Activated naive CD4-positive, alpha-beta T cell treated with anti-CD3 and anti-CD28 coated beads, Interleukin-2, amount 50 U/mL, for 72 hours (primary cell): Measurements from ENCODE around the gene CIAO2B. TPM values are rescaled to one million over a fixed set of nuclear protein-coding genes. Genes with fewer than 3 reads are reported as not detected.
"Not testable (repeated sequence)": the region's sequence is repeated elsewhere in the genome, so short reads cannot be mapped to it uniquely, and the experiment has no call there.

Experiments used
- ATAC-seq, 2 donors: fragments of 150-1000 bp; cut with Tn5 transposase; 2 replicates each; pipeline ENCODE4 v1.10.0; 2021; ENCODE audit warnings: mild to moderate bottlenecking in 2 of 2, moderate library complexity in 2 of 2
- DNase-seq, 2 donors: peaks; one replicate each; pipeline ENCODE4 v3.0.0; 2021 to 2022; ENCODE audit warnings: low spot score in 2 of 2
- H3K27ac Mint-ChIP-seq, 2 donors: one replicate each; pipeline ENCODE4 v1.8.0; 2022; ENCODE audit warnings: mild to moderate bottlenecking in 2 of 2, mixed read lengths in 2 of 2
- H3K36me3 Mint-ChIP-seq, 2 donors: one replicate each; pipeline ENCODE4 v1.8.0; 2022; ENCODE audit warnings: mixed read lengths in 2 of 2
- H3K9me3 Mint-ChIP-seq, 2 donors: one replicate each; pipeline ENCODE4 v1.8.0; 2022; ENCODE audit warnings: mixed read lengths in 2 of 2
- total RNA-seq, 2 donors: library from RNA; stranded (reverse); gene quantifications; one replicate each; pipeline ENCODE4 v1.2.3, GENCODE V29; 2022

CIAO2B gene
- 100 to 1,000 TPM; 169 to 196 TPM for total RNA-seq

GRCh38 chr16:66934138-66934838 is at the start of gene CIAO2B:
CIAO2B (minus strand) TSS chr16:66934402; CDS start chr16:66934364, 38 bp downstream.
- peak; percentile 86 to 89 for ATAC-seq
- Mint-ChIP-seq H3K36me3 (peaks cover 28 to 31% of the 10 kb centered on the region in 2 donors), H3K9me3 (no peaks in the 10 kb centered on the region)

GRCh38 chr16:66983033-66983432 is 48.8 kb upstream of the CIAO2B start:
- Mint-ChIP-seq H3K9me3 (peaks cover 0 to 4% of the 10 kb centered on the region in 2 donors), H3K27ac (peak overlapping the region; percentile 99), H3K36me3 (peaks cover 0 to 7% of the 10 kb centered on the region in 2 donors)
- DNase-seq (no peak), ATAC-seq (no peak)

More at GRCh38 chr16:66934138-66934838, at the start of gene CIAO2B:
- DNase-seq = peak; percentile 91 to 92
- H3K27ac Mint-ChIP-seq = peak within 1 kb of the TSS; percentile 92 to 99

GRCh38 chr16:66979011-66979717 is 45.0 kb upstream of the CIAO2B start:
- no peak overlapping the region for H3K27ac Mint-ChIP-seq
- no peaks in the 10 kb centered on the region for H3K9me3 Mint-ChIP-seq
- DNase-seq (no peak), ATAC-seq (no peak)
- H3K36me3 Mint-ChIP-seq = no peaks in the 10 kb centered on the region

GRCh38 chr16:66977341-66978113 is 43.3 kb upstream of the CIAO2B start:
- no peaks in the 10 kb centered on the region for H3K9me3 Mint-ChIP-seq
- ATAC-seq (peak; percentile 98), DNase-seq (peak; percentile 89 to 95)
- no peaks in the 10 kb centered on the region for H3K36me3 Mint-ChIP-seq
- H3K27ac Mint-ChIP-seq = peak overlapping the region; percentile 68 to 69

GRCh38 chr16:66976746-66977145 is 42.5 kb upstream of the CIAO2B start:
- no peak overlapping the region for H3K27ac Mint-ChIP-seq
- DNase-seq (no peak), ATAC-seq (no peak)
- no peaks in the 10 kb centered on the region for H3K36me3 Mint-ChIP-seq
- H3K9me3 Mint-ChIP-seq = no peaks in the 10 kb centered on the region

GRCh38 chr16:66975302-66975893 is 41.2 kb upstream of the CIAO2B start:
- DNase-seq = no peak
- ATAC-seq = no peak
- Mint-ChIP-seq H3K9me3 (no peaks in the 10 kb centered on the region), H3K27ac (peak overlapping the region; percentile 4 to 50), H3K36me3 (no peaks in the 10 kb centered on the region)

GRCh38 chr16:66974932-66975246 is 40.7 kb upstream of the CIAO2B start:
- peak in 1 of 2 donors; percentile 59 for DNase-seq
- H3K27ac Mint-ChIP-seq = peak overlapping the region in 1 of 2 donors; percentile 4
- not testable (repeated sequence) for H3K9me3 Mint-ChIP-seq, H3K36me3 Mint-ChIP-seq, ATAC-seq

GRCh38 chr16:66974156-66974931 is 40.1 kb upstream of the CIAO2B start:
- H3K27ac Mint-ChIP-seq = peak overlapping the region in 1 of 2 donors; percentile 4
- not testable (repeated sequence) for H3K36me3 Mint-ChIP-seq, ATAC-seq, DNase-seq, H3K9me3 Mint-ChIP-seq

GRCh38 chr16:66973716-66974115 is 39.5 kb upstream of the CIAO2B start:
- Mint-ChIP-seq H3K27ac (no peak overlapping the region), H3K9me3 (no peaks in the 10 kb centered on the region), H3K36me3 (no peaks in the 10 kb centered on the region)
- DNase-seq (no peak), ATAC-seq (no peak)

- Mint-ChIP-seq H3K36me3 (no peaks in the 10 kb centered on the region), H3K9me3 (no peaks in the 10 kb centered on the region), H3K27ac (no peak overlapping the region)
- ATAC-seq (no peak), DNase-seq (no peak)
Observed at GRCh38 chr16:66972983-66973382, 38.8 kb upstream of the CIAO2B start.

- DNase-seq (no peak), ATAC-seq (peak; percentile 70 to 90)
- no peaks in the 10 kb centered on the region for H3K9me3 Mint-ChIP-seq
- H3K27ac Mint-ChIP-seq = peak overlapping the region in 1 of 2 donors; percentile 58
- no peaks in the 10 kb centered on the region for H3K36me3 Mint-ChIP-seq
Observed at GRCh38 chr16:66970775-66971720, 36.8 kb upstream of the CIAO2B start.

GRCh38 chr16:66968847-66969246 is 34.6 kb upstream of the CIAO2B start:
- Mint-ChIP-seq H3K9me3 (no peaks in the 10 kb centered on the region), H3K36me3 (no peaks in the 10 kb centered on the region), H3K27ac (no peak overlapping the region)
- ATAC-seq (no peak), DNase-seq (no peak)

- Mint-ChIP-seq H3K27ac (no peak overlapping the region), H3K36me3 (no peaks in the 10 kb centered on the region), H3K9me3 (no peaks in the 10 kb centered on the region)
- DNase-seq (no peak), ATAC-seq (no peak)
Observed at GRCh38 chr16:66964049-66964448, 29.8 kb upstream of the CIAO2B start.

GRCh38 chr16:66961914-66962313 is 27.7 kb upstream of the CIAO2B start:
- no peak for DNase-seq

GRCh38 chr16:66961065-66961744 is 27.0 kb upstream of the CIAO2B start, which contains the start of gene CES3:
CES3 (plus strand) TSS chr16:66961266; CDS start chr16:66961308, 42 bp downstream.
- Mint-ChIP-seq H3K27ac (peak within 1 kb of the TSS; percentile 61 to 67), H3K36me3 (no peaks in the 10 kb centered on the region), H3K9me3 (no peaks in the 10 kb centered on the region)
- ATAC-seq (peak; percentile 84 to 91), DNase-seq (peak in 1 of 2 donors; percentile 75)

More at GRCh38 chr16:66961914-66962313, 27.7 kb upstream of the CIAO2B start:
- H3K27ac Mint-ChIP-seq = peak overlapping the region; percentile 12 to 67
- no peaks in the 10 kb centered on the region for H3K9me3 Mint-ChIP-seq
- H3K36me3 Mint-ChIP-seq = no peaks in the 10 kb centered on the region
- peak in 1 of 2 donors; percentile 81 for ATAC-seq
